HG02981 (cell line): Measurements from ENCODE around the gene SLC4A8.

Experiments used
- ATAC-seq: cut with Tn5 transposase; IDR thresholded peaks from one replicate; pipeline ENCODE4 v1.9.1; 2021; ENCODE audit warnings: mild to moderate bottlenecking, moderate library complexity; ENCODE audit not compliant: unreplicated experiment

The SLC4A8 gene

GRCh38 chr12:51395283-51396230, 29.1 kb upstream of the SLC4A8 start:
- ATAC-seq: no peak

- no peak for ATAC-seq
Observed at GRCh38 chr12:51397670-51398069, 27.0 kb upstream of the SLC4A8 start.

- no peak for ATAC-seq
Observed at GRCh38 chr12:51399891-51400290, 24.7 kb upstream of the SLC4A8 start.

- ATAC-seq: no peak
Observed at GRCh38 chr12:51401020-51401419, 23.6 kb upstream of the SLC4A8 start.

GRCh38 chr12:51401486-51401885, 23.1 kb upstream of the SLC4A8 start:
- ATAC-seq: no peak

- no peak for ATAC-seq
Observed at GRCh38 chr12:51401900-51402299, 22.7 kb upstream of the SLC4A8 start.

- no peak for ATAC-seq
Observed at GRCh38 chr12:51403159-51403558, 21.5 kb upstream of the SLC4A8 start.

- no peak for ATAC-seq
Observed at GRCh38 chr12:51403681-51404136, 20.9 kb upstream of the SLC4A8 start.

- no peak for ATAC-seq
Observed at GRCh38 chr12:51404627-51405026, 20.0 kb upstream of the SLC4A8 start.

GRCh38 chr12:51405801-51406207, 18.8 kb upstream of the SLC4A8 start:
- ATAC-seq: no peak

GRCh38 chr12:51406290-51406689, 18.3 kb upstream of the SLC4A8 start:
- ATAC-seq: no peak

- ATAC-seq: no peak
Observed at GRCh38 chr12:51406859-51407258, 17.8 kb upstream of the SLC4A8 start.

GRCh38 chr12:51407604-51408003, 17.0 kb upstream of the SLC4A8 start:
- no peak for ATAC-seq

GRCh38 chr12:51409846-51410245, 14.8 kb upstream of the SLC4A8 start:
- ATAC-seq: no peak

- no peak for ATAC-seq
Observed at GRCh38 chr12:51413149-51413548, 11.5 kb upstream of the SLC4A8 start.

- no peak for ATAC-seq
Observed at GRCh38 chr12:51413791-51414190, 10.8 kb upstream of the SLC4A8 start.

- no peak for ATAC-seq
Observed at GRCh38 chr12:51415931-51416330, 8.7 kb upstream of the SLC4A8 start.

- ATAC-seq: no peak
Observed at GRCh38 chr12:51417826-51418225, 6.8 kb upstream of the SLC4A8 start.

GRCh38 chr12:51419425-51420193, 5.0 kb upstream of the SLC4A8 start:
- ATAC-seq: no peak

- ATAC-seq: no peak
Observed at GRCh38 chr12:51421266-51421884, 3.3 kb upstream of the SLC4A8 start.

GRCh38 chr12:51424094-51424661, 453 bp upstream of the SLC4A8 start:
- no peak for ATAC-seq
